ENCODE data around the gene SRC. TPM values are rescaled to one million over a fixed set of nuclear protein-coding genes. Genes with fewer than 3 reads are reported as not detected.

The SRC gene
- total and polyA plus RNA-seq, 2 experiments from 2014 or later: 8.0 to 25.9 TPM

DNA sequence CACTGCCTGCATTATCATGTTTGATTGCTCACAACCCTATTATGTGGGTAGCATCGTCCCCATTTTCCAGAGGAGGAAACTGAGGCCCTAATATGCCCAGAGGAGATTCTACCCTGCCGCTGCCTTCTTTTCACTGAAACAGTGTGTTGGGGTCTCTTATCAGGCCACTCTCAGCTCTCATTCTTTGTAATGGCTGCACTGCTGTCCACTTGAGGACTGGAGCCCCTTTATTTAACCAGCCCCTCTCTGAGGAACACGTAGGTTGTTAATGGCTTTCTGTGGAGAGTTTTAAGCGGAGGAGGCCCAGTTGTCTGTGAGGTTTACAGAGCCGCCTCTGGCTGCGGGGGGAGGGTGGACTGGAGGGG lies 32.5 kb downstream of the SRC start:
- Mint-ChIP-seq H3K27me3 (ENCODE audit: insufficient read depth, low read depth, poor library complexity) (peaks cover 6% of the 10 kb centered on the region), H3K36me3 (ENCODE audit: low read depth) (peaks cover 19% of the 10 kb centered on the region; the same call in 2 of the 3 replicates), H3K4me3 (no peak overlapping the region), H3K9me3 (no peaks in the 10 kb centered on the region), H3K4me1 (peaks cover 12% of the 10 kb centered on the region), H3K27ac (peak overlapping the region; percentile 97)
- no peaks in the 10 kb centered on the region for H3K27me3 ChIP-seq (ENCODE audit: insufficient read depth)
- DNase-seq (ENCODE audit: low spot score) (no peak), ATAC-seq (no peak)
- H4K20me1 ChIP-seq (replicated peaks; ENCODE audit: insufficient read depth): peaks cover 11% of the 10 kb centered on the region; the same call in 1 of the 2 replicates
- no peak overlapping the region for H3K4me2 ChIP-seq
- H3K36me3 ChIP-seq (ENCODE audit: insufficient read depth): 0 out of 2 replicates have a peak, but pooled peaks cover 4% of the 10 kb centered on the region
- H3K4me3 ChIP-seq: no peak overlapping the region
- H3K4me1 ChIP-seq (ENCODE audit: insufficient read depth): peaks cover 9% of the 10 kb centered on the region; the same call in 1 of the 2 replicates
- TF ChIP-seq ZNF331 (CRISPR knock-in tag; IDR thresholded peaks at IDR 0.05; ENCODE audit: low read depth): no peak
- TF ChIP-seq POLR2AphosphoS5 (IDR thresholded peaks at IDR 0.05; ENCODE audit: low read depth): no peak
- no peak for TF ChIP-seq STAT1 (IDR thresholded peaks at IDR 0.05; ENCODE audit: unreplicated experiment)
- no peak for TF ChIP-seq ZNF114 (CRISPR knock-in tag; IDR thresholded peaks at IDR 0.05)
- TF ChIP-seq, protein P1, sequence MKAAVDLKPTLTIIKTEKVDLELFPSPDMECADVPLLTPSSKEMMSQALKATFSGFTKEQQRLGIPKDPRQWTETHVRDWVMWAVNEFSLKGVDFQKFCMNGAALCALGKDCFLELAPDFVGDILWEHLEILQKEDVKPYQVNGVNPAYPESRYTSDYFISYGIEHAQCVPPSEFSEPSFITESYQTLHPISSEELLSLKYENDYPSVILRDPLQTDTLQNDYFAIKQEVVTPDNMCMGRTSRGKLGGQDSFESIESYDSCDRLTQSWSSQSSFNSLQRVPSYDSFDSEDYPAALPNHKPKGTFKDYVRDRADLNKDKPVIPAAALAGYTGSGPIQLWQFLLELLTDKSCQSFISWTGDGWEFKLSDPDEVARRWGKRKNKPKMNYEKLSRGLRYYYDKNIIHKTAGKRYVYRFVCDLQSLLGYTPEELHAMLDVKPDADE (IDR thresholded peaks at IDR 0.05): no peak
- TF ChIP-seq, protein P2, sequence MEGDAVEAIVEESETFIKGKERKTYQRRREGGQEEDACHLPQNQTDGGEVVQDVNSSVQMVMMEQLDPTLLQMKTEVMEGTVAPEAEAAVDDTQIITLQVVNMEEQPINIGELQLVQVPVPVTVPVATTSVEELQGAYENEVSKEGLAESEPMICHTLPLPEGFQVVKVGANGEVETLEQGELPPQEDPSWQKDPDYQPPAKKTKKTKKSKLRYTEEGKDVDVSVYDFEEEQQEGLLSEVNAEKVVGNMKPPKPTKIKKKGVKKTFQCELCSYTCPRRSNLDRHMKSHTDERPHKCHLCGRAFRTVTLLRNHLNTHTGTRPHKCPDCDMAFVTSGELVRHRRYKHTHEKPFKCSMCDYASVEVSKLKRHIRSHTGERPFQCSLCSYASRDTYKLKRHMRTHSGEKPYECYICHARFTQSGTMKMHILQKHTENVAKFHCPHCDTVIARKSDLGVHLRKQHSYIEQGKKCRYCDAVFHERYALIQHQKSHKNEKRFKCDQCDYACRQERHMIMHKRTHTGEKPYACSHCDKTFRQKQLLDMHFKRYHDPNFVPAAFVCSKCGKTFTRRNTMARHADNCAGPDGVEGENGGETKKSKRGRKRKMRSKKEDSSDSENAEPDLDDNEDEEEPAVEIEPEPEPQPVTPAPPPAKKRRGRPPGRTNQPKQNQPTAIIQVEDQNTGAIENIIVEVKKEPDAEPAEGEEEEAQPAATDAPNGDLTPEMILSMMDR (conservative IDR thresholded peaks at IDR 0.05; ENCODE audit: low read depth in 2 of 2): no peak
- no peak for TF ChIP-seq NANOG (IDR thresholded peaks at IDR 0.05; ENCODE audit: borderline replicate concordance)
- TF ChIP-seq, protein P3, sequence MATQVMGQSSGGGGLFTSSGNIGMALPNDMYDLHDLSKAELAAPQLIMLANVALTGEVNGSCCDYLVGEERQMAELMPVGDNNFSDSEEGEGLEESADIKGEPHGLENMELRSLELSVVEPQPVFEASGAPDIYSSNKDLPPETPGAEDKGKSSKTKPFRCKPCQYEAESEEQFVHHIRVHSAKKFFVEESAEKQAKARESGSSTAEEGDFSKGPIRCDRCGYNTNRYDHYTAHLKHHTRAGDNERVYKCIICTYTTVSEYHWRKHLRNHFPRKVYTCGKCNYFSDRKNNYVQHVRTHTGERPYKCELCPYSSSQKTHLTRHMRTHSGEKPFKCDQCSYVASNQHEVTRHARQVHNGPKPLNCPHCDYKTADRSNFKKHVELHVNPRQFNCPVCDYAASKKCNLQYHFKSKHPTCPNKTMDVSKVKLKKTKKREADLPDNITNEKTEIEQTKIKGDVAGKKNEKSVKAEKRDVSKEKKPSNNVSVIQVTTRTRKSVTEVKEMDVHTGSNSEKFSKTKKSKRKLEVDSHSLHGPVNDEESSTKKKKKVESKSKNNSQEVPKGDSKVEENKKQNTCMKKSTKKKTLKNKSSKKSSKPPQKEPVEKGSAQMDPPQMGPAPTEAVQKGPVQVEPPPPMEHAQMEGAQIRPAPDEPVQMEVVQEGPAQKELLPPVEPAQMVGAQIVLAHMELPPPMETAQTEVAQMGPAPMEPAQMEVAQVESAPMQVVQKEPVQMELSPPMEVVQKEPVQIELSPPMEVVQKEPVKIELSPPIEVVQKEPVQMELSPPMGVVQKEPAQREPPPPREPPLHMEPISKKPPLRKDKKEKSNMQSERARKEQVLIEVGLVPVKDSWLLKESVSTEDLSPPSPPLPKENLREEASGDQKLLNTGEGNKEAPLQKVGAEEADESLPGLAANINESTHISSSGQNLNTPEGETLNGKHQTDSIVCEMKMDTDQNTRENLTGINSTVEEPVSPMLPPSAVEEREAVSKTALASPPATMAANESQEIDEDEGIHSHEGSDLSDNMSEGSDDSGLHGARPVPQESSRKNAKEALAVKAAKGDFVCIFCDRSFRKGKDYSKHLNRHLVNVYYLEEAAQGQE (IDR thresholded peaks at IDR 0.05; ENCODE audit: unreplicated experiment): no peak
- TF ChIP-seq EZH2phosphoT487 (IDR thresholded peaks at IDR 0.05; ENCODE audit: unreplicated experiment): no peak
- no peak for TF ChIP-seq EZH2 (IDR thresholded peaks at IDR 0.05; ENCODE audit: low read depth, unreplicated experiment)
- TF ChIP-seq CREB1 (CRISPR knock-in tag; IDR thresholded peaks at IDR 0.05; ENCODE audit: low read depth): no peak
- TF ChIP-seq JUNB (IDR thresholded peaks at IDR 0.05; ENCODE audit: unreplicated experiment): no peak
- TF ChIP-seq, protein P4, sequence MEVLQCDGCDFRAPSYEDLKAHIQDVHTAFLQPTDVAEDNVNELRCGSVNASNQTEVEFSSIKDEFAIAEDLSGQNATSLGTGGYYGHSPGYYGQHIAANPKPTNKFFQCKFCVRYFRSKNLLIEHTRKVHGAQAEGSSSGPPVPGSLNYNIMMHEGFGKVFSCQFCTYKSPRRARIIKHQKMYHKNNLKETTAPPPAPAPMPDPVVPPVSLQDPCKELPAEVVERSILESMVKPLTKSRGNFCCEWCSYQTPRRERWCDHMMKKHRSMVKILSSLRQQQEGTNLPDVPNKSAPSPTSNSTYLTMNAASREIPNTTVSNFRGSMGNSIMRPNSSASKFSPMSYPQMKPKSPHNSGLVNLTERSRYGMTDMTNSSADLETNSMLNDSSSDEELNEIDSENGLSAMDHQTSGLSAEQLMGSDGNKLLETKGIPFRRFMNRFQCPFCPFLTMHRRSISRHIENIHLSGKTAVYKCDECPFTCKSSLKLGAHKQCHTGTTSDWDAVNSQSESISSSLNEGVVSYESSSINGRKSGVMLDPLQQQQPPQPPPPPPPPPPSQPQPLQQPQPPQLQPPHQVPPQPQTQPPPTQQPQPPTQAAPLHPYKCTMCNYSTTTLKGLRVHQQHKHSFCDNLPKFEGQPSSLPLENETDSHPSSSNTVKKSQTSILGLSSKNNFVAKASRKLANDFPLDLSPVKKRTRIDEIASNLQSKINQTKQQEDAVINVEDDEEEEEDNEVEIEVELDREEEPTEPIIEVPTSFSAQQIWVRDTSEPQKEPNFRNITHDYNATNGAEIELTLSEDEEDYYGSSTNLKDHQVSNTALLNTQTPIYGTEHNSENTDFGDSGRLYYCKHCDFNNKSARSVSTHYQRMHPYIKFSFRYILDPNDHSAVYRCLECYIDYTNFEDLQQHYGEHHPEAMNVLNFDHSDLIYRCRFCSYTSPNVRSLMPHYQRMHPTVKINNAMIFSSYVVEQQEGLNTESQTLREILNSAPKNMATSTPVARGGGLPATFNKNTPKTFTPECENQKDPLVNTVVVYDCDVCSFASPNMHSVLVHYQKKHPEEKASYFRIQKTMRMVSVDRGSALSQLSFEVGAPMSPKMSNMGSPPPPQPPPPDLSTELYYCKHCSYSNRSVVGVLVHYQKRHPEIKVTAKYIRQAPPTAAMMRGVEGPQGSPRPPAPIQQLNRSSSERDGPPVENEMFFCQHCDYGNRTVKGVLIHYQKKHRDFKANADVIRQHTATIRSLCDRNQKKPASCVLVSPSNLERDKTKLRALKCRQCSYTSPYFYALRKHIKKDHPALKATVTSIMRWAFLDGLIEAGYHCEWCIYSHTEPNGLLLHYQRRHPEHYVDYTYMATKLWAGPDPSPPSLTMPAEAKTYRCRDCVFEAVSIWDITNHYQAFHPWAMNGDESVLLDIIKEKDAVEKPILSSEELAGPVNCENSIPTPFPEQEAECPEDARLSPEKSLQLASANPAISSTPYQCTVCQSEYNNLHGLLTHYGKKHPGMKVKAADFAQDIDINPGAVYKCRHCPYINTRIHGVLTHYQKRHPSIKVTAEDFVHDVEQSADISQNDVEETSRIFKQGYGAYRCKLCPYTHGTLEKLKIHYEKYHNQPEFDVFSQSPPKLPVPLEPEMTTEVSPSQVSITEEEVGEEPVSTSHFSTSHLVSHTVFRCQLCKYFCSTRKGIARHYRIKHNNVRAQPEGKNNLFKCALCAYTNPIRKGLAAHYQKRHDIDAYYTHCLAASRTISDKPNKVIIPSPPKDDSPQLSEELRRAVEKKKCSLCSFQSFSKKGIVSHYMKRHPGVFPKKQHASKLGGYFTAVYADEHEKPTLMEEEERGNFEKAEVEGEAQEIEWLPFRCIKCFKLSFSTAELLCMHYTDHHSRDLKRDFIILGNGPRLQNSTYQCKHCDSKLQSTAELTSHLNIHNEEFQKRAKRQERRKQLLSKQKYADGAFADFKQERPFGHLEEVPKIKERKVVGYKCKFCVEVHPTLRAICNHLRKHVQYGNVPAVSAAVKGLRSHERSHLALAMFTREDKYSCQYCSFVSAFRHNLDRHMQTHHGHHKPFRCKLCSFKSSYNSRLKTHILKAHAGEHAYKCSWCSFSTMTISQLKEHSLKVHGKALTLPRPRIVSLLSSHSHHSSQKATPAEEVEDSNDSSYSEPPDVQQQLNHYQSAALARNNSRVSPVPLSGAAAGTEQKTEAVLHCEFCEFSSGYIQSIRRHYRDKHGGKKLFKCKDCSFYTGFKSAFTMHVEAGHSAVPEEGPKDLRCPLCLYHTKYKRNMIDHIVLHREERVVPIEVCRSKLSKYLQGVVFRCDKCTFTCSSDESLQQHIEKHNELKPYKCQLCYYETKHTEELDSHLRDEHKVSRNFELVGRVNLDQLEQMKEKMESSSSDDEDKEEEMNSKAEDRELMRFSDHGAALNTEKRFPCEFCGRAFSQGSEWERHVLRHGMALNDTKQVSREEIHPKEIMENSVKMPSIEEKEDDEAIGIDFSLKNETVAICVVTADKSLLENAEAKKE (CRISPR knock-in tag; IDR thresholded peaks at IDR 0.05): no peak
- H3K9me2 ChIP-seq (ENCODE audit: insufficient read depth): no peaks in the 10 kb centered on the region
- H3K79me2 ChIP-seq (replicated peaks; ENCODE audit: insufficient read depth): peaks cover 15% of the 10 kb centered on the region
- 0 out of 2 replicates have a peak overlapping the region, but pooled peaks have one; percentile 50 for H3K27ac ChIP-seq (ENCODE audit: low read depth)
- H3F3A ChIP-seq (replicated peaks; ENCODE audit: low read depth): peaks cover 9% of the 10 kb centered on the region; the same call in 1 of the 2 replicates
- H2AFZ ChIP-seq: no peak overlapping the region
